HG03196 (cell line): ENCODE data around the gene SCYL2.

Experiments used
- ATAC-seq: cut with Tn5 transposase; IDR thresholded peaks from one replicate; pipeline ENCODE4 v1.9.1; 2021; ENCODE audit not compliant: unreplicated experiment

Gene SCYL2

GRCh38 chr12:100371146-100371545, 104.2 kb downstream of the SCYL2 start:
- ATAC-seq: no peak

GRCh38 chr12:100372853-100373640, 106.1 kb downstream of the SCYL2 start:
- ATAC-seq: no peak

GRCh38 chr12:100375038-100375735, 108.2 kb downstream of the SCYL2 start:
- no peak for ATAC-seq

GRCh38 chr12:100376161-100376560, 109.2 kb downstream of the SCYL2 start:
- ATAC-seq: no peak

GRCh38 chr12:100381379-100381778, 114.4 kb downstream of the SCYL2 start:
- no peak for ATAC-seq

GRCh38 chr12:100382338-100382737, 115.4 kb downstream of the SCYL2 start:
- no peak for ATAC-seq

GRCh38 chr12:100383586-100384558, 116.9 kb downstream of the SCYL2 start:
- no peak for ATAC-seq

- ATAC-seq: no peak
These were observed 117.6 kb downstream of the SCYL2 start for GRCh38 chr12:100384559-100384935.

- no peak for ATAC-seq
These were observed 121.4 kb downstream of the SCYL2 start for GRCh38 chr12:100388382-100388781.
